ENCODE measurements around the gene GPR37L1. TPM values are rescaled to one million over a fixed set of nuclear protein-coding genes. Genes with fewer than 3 reads are reported as not detected.

GPR37L1 gene
- total RNA-seq, 2 experiments from 2014 or later: 0.03 TPM; not detected in 1

DNA sequence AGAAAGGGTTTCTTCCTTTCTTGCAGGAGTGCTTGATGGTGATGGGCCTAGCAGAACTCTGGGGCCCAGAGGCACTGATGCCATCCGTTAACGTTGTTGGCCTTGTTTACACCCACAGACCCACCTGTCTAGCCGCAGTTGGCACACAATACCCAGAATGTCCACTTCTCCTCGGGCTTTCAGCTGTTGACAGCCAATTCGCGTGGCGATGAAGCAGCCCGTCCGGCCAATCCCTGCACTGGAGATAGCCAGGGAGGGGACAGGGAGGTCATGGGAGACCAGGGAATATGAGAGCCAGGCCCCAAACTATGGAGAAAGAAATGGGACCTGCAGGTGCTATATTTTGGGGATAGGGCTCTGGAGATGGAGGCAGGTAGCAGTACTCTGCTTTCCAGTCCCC lies 27.5 kb downstream of the GPR37L1 start:
- no peaks in the 10 kb centered on the region for H4K20me1 ChIP-seq (ENCODE audit: insufficient read depth, low read length)
- H3K4me3 ChIP-seq (ENCODE audit: low read depth, low read length, poor library complexity, severe bottlenecking): no peak overlapping the region
- no peak overlapping the region for H3K4me2 ChIP-seq (ENCODE audit: low read length)
- no peaks in the 10 kb centered on the region for H3K9me3 ChIP-seq (ENCODE audit: low read length)
- peaks cover 11% of the 10 kb centered on the region for H3K4me1 ChIP-seq (ENCODE audit: insufficient read depth, low read length, poor library complexity, severe bottlenecking)
- intact Hi-C loops (cut with micrococcal nuclease; ENCODE audit: unreplicated experiment): no loop called here
- H3K79me2 ChIP-seq (ENCODE audit: insufficient read depth, low read depth, low read length): no peaks in the 10 kb centered on the region
- H3K27ac ChIP-seq (ENCODE audit: low read depth, low read length, poor library complexity, severe bottlenecking): no peak overlapping the region
- H3K36me3 ChIP-seq (ENCODE audit: insufficient read depth, low read length): peaks cover 78% of the 10 kb centered on the region
- no peaks in the 10 kb centered on the region for H3K9me2 ChIP-seq (ENCODE audit: insufficient read depth, low read length)
- ChIA-PET POLR2A (interaction anchor here (0.7 to 1.0 kb wide), 2 partner anchors 165 to 1148 kb away, joined by 3 to 4 read pairs; no protein-coding TSS in a partner anchor), CTCF (ENCODE audit: unreplicated experiment) (no interaction called here)
- TF ChIP-seq, protein P1, sequence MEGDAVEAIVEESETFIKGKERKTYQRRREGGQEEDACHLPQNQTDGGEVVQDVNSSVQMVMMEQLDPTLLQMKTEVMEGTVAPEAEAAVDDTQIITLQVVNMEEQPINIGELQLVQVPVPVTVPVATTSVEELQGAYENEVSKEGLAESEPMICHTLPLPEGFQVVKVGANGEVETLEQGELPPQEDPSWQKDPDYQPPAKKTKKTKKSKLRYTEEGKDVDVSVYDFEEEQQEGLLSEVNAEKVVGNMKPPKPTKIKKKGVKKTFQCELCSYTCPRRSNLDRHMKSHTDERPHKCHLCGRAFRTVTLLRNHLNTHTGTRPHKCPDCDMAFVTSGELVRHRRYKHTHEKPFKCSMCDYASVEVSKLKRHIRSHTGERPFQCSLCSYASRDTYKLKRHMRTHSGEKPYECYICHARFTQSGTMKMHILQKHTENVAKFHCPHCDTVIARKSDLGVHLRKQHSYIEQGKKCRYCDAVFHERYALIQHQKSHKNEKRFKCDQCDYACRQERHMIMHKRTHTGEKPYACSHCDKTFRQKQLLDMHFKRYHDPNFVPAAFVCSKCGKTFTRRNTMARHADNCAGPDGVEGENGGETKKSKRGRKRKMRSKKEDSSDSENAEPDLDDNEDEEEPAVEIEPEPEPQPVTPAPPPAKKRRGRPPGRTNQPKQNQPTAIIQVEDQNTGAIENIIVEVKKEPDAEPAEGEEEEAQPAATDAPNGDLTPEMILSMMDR (conservative IDR thresholded peaks at IDR 0.05; ENCODE audit: low read length): no peak
- no peak for TF ChIP-seq EZH2phosphoT487 (IDR thresholded peaks at IDR 0.05; ENCODE audit: borderline replicate concordance, low read depth, low read length)
- no peak overlapping the region for H2AFZ ChIP-seq (ENCODE audit: low read length)
- BruUV-seq (replicated peaks): no TSS peak
- DNase-seq (ENCODE audit: low spot score): no peak

DNA sequence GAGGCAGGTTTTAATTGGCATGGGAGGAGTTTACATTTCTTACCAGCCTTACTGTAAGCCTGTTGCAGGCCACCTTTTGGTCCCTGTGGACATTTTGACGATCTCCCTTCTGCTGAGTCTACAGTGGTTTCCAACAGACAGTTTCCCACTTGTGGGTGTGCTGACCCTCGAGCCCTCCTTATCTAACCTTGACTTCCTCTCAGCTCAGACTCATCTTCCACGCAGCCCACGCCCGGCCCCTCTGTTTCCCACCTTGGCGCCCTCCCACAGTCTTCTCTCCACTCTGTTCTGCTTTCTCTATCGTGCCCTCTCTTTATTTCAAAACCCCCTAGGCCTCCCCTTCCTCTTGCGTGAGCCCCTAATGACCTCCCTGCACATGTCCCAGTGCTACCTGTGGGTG lies 27.9 kb downstream of the GPR37L1 start:
- Histone ChIP-seq H3K27ac (ENCODE audit: low read depth, low read length, poor library complexity, severe bottlenecking) (no peak overlapping the region), H4K20me1 (ENCODE audit: insufficient read depth, low read length) (no peaks in the 10 kb centered on the region), H3K79me2 (ENCODE audit: insufficient read depth, low read depth, low read length) (no peaks in the 10 kb centered on the region), H3K4me3 (ENCODE audit: low read depth, low read length, poor library complexity, severe bottlenecking) (no peak overlapping the region), H3K36me3 (ENCODE audit: insufficient read depth, low read length) (peaks cover 82% of the 10 kb centered on the region), H3K9me3 (ENCODE audit: low read length) (no peaks in the 10 kb centered on the region), H3K4me2 (ENCODE audit: low read length) (no peak overlapping the region), H3K9me2 (ENCODE audit: insufficient read depth, low read length) (no peaks in the 10 kb centered on the region), H3K4me1 (ENCODE audit: insufficient read depth, low read length, poor library complexity, severe bottlenecking) (peaks cover 11% of the 10 kb centered on the region), H2AFZ (ENCODE audit: low read length) (no peak overlapping the region)
- TF ChIP-seq, protein P1 (conservative IDR thresholded peaks at IDR 0.05; ENCODE audit: low read length): no peak
- no peak for TF ChIP-seq EZH2phosphoT487 (IDR thresholded peaks at IDR 0.05; ENCODE audit: borderline replicate concordance, low read depth, low read length)
- no TSS peak for BruUV-seq (replicated peaks)
- intact Hi-C loops (cut with micrococcal nuclease; ENCODE audit: unreplicated experiment): no loop called here
- DNase-seq (ENCODE audit: low spot score): no peak
- ChIA-PET POLR2A (interaction anchor here (1.0 kb wide), 1 partner anchor 165 kb away, joined by 4 read pairs; no protein-coding TSS in a partner anchor), CTCF (ENCODE audit: unreplicated experiment) (no interaction called here)

DNA sequence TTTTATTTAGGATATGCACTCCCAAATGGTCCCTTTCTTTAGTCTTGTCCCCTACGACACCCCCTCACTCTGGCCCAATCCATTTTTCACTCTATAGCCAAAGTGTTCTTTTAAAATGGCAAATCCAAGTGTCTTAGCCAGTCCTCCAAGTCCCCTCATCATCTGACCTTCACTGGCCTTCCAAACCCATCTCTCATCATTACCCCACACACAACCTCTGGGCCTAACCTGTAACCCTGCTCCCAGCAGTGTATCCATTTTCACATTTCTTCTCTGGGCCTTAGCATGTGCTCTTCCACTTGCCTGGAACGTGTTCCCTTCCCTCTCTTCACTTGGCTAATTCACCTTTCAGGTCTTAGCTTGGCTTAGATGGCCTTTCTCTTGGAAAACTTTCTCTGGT lies 28.3 kb downstream of the GPR37L1 start:
- no peak overlapping the region for H3K27ac ChIP-seq (ENCODE audit: low read depth, low read length, poor library complexity, severe bottlenecking)
- no peak overlapping the region for H2AFZ ChIP-seq (ENCODE audit: low read length)
- intact Hi-C loops (cut with micrococcal nuclease; ENCODE audit: unreplicated experiment): no loop called here
- H3K79me2 ChIP-seq (ENCODE audit: insufficient read depth, low read depth, low read length): no peaks in the 10 kb centered on the region
- H3K4me3 ChIP-seq (ENCODE audit: low read depth, low read length, poor library complexity, severe bottlenecking): no peak overlapping the region
- H3K9me2 ChIP-seq (ENCODE audit: insufficient read depth, low read length): no peaks in the 10 kb centered on the region
- no peaks in the 10 kb centered on the region for H3K9me3 ChIP-seq (ENCODE audit: low read length)
- CTCF ChIA-PET (ENCODE audit: unreplicated experiment): no interaction called here
- peaks cover 15% of the 10 kb centered on the region for H3K4me1 ChIP-seq (ENCODE audit: insufficient read depth, low read length, poor library complexity, severe bottlenecking)
- no peak overlapping the region for H3K4me2 ChIP-seq (ENCODE audit: low read length)
- no peaks in the 10 kb centered on the region for H4K20me1 ChIP-seq (ENCODE audit: insufficient read depth, low read length)
- POLR2A ChIA-PET: no interaction called here
- no TSS peak for BruUV-seq (replicated peaks)
- TF ChIP-seq, protein P1 (conservative IDR thresholded peaks at IDR 0.05; ENCODE audit: low read length): no peak
- no peak for TF ChIP-seq EZH2phosphoT487 (IDR thresholded peaks at IDR 0.05; ENCODE audit: borderline replicate concordance, low read depth, low read length)
- peaks cover 86% of the 10 kb centered on the region for H3K36me3 ChIP-seq (ENCODE audit: insufficient read depth, low read length)
- DNase-seq (ENCODE audit: low spot score): no peak

All from OCI-LY7 (cell line).